Stimulated activated CD8-positive, alpha-beta memory T cell treated with anti-CD3 and anti-CD28 coated beads, Interleukin-12 subunit alpha, Interleukin-12 subunit beta, amount 100 ng/mL, for 1 hour (primary cell): ENCODE measurements around the gene TEX261.
A peak's percentile ranks its signal among the peaks of the same experiment; 100 is the strongest.
"Not testable (repeated sequence)": the region's sequence is repeated elsewhere in the genome, so short reads cannot be mapped to it uniquely, and the experiment has no call there.

Source experiments
- DNase-seq: peaks from one replicate; pipeline ENCODE4 v3.0.0-alpha.2; 2020; ENCODE audit warnings: low read depth

The TEX261 gene

DNA sequence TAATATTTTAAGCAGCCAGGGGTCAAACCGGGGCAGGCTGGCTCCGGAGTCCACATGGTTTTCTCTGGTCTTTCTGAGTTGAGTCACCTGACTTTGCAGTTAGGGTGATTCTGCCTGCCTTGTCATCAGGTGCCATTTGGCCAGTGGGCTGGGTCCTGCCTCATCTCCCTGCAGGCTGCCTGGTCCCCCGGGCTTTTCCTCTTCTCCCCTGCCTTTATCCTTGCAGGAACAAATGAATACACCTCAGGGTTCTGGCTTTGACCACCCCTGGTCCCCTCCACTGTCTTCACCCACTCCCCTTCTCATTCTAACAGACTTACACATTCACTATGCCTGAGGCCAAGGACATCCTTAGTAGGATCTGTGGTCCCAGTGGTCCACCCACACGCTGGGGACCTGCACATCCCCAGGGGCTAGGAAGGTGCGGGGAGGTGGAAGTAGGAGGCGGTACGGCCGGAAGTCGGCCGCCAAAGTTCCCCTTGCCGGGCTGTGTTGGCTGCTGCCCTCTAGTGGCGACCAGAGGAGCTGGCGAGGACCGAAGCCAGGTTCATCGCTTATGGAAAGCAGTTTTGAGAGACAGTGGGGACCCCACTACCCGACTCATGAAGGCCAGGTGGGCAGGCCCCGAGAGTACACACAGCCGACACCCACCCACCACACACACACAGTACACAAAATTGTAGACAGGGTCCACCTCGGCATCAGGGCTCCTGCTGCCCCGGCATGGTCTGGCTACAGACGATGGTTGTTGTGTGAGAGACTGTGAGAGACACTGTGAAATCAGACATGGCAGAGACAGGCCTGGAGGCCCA lies 6.3 kb upstream of the TEX261 start:
- peak; percentile 66 for DNase-seq

DNA sequence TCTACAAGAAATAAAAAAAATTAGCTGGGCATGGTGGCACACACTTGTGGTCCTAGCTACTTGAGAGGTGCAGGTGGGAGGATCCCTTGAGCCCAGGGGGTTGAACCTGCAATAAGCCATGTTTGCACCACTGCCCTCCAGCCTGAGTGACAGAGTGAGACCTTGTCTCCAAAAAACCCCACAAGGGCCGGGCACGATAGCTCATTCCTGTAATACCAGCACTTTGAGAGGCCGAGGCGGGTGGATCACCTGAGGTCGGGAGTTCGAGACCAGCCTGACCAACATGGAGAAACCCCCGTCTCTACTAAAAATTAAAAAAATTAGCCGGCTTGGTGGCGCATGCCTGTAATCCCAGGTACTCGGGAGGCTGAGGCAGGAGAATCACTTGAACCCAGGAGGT lies 5.3 kb upstream of the TEX261 start:
- not testable (repeated sequence) for DNase-seq

GRCh38 chr2:70999362-70999761 lies 4.7 kb upstream of the TEX261 start:
- DNase-seq, result no peak

DNA sequence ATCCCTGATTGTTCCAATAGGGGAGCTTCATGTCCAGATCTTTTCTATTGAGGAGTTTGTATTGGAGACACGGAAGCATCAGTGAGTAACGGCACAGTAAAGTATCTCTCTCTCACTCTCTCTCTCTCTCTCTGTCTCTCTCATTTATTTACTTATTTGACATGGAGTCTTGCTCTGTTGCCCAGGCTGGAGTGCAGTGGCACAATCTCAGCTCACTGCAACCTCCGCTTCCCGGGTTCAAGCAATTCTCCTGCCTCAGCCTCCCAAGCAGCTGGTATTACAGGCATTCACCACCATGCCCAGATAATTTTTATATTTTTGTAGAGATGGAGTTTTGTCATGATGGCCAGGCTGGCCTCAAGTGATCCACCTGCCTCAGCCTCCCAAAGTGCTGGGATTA lies 4.2 kb upstream of the TEX261 start:
- DNase-seq, result not testable (repeated sequence)

GRCh38 chr2:70995426-70995729 lies 705 bp upstream of the TEX261 start:
- DNase-seq, result peak; percentile 33

GRCh38 chr2:70994009-70994698 lies 519 bp downstream of the TEX261 start:
- peak; percentile 19 for DNase-seq

DNA sequence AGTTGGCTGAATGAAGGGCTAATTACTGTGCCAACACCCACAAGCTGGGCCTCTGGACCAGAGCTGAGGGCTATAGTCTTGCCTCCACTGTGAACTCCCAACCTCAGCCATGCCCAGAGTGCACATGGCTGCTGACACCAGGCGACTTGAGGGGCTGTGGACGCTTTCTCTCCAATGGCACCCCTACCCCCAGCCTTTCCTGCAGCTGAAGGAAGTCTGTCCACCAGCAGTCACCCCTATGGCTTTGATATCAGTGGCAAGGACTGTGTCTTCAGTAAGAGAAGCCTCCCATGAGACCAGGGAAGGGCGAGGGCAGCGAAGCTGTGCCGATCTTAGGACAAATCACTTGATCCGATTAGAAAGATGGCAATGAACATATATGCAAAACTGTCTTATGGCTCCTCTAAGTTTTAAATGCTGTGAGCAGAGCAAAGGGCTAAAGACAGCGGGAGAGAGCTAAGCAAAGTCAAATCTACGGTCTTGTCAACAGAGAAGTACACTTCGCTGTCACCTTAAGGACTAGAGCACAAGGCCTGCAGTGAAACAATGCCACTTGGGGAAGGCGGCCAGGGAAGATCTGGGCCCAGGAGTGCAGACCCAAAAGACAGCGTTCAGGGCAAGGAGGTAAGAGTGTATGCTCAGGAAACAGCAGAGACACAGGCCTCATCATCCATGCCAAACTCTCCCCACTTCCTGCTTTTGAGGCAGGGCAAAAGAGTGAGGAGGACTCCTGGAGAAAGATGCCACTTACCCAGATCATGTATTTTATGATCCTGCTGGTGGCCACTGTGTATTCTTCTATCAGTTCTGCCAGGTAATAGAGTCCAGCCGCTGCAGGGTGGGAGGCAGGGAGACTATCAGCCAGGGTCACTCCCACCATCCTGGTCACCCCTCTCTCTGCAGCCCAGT lies 1.5 kb downstream of the TEX261 start:
- no peak for DNase-seq

DNA sequence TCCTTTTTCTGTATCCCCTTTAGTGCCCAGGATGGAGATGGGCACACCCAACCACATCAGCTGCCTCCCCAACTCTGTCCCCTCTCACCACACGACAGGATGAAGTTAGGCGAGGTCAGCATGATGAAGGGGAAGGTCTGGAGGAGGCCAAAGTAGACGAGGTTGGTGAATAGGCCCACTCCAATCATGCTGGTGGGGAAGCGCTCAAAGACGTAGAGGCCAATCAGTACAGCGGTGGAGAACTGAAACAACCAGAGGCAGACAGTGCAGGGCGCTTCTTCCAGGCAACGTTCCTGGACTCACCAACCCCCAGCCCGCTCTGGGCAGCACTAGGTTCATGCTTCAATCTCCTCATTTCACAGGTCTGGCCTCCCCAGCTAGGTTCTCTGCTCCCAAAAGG lies 2.9 kb downstream of the TEX261 start:
- no peak for DNase-seq

- DNase-seq, result no peak
Measured at GRCh38 chr2:70991142-70991541, 3.5 kb downstream of the TEX261 start.

DNA sequence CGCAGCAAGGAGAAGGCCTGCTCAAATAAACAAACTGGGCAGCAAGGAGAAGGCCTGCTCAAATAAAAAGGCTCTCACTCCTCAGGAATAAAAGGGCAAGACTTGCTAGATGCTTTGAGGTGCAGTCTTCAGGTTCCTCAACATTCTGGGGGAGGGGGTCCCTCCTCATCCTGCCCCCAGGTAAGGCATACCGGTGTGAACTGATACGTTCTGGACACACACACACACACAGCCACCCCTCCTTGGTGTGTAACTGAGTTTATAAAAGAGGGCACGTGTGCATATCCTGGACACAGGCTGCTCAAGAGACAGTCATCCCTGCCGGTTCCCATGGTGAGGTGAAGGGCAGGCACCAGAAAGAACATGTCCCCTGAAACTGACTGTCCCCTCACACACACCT lies 4.5 kb downstream of the TEX261 start:
- no peak for DNase-seq

DNA sequence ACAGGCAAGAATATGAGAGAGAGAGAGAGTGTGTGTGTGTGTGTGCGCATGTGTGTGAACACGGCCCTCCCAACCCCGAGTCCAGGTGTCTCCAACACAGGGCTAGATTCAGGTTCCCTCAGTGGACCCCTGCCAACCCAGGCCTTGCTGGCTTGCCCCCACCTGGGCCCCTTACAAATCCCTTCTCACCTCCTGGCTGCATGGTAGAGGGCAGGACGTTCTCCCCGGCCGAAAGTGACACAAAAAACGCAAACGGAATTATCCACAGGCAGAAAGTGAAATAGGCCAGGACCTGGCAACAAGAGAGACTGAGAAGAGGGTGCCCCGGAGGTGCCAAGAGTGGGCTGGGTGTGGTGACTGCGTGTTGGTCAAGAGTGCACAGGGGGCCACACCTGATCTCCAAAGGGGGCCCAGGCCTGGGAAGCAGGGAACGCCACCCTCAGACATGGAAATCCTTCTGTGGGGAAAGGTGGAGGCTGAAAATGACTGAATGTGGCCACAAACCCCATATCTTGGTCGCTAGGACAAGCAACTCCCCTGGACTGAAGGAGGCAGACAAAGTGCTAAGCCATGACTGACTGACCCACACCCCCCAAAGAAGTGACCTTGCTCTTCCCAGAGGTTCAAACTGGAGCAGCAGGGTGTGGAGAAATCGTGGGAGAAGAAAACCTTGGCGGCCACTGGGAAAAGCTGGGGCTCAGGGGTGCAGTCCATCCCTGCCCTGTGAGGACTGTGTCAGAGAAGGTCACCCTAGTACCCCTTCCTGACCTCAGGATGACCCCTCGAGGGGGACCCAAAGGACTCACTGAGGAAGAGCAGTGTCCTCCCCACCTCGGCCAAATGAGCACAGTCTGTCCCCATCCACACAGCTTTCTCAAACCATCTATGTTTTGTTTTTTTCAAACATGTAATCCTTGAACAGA lies 5.7 kb downstream of the TEX261 start:
- no peak for DNase-seq

GRCh38 chr2:70988151-70988550 lies 6.5 kb downstream of the TEX261 start:
- DNase-seq, result no peak

DNA sequence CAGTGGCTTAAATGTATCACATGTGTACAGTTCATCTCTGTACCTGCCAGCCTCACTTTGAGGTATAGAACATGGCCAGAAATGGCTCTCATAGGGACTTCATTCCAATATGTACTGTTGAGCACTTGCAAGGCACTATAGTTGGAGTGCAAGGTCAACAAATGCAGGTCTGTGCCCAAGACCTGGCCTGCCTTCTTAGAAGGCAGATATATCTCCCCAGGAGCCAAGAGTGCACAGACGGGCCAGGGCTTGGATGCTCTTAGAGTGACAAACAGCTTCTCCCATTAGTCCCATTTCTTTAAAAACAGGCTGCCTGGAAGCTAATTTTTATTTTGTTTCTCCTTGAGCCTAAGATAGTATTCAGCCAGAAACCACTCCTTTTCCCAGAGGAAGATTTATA lies 7.3 kb downstream of the TEX261 start:
- no peak for DNase-seq

- no peak for DNase-seq
Measured at GRCh38 chr2:70986499-70987189, 8.0 kb downstream of the TEX261 start.

- DNase-seq, result no peak
Measured at GRCh38 chr2:70985956-70986355, 8.7 kb downstream of the TEX261 start.

DNA sequence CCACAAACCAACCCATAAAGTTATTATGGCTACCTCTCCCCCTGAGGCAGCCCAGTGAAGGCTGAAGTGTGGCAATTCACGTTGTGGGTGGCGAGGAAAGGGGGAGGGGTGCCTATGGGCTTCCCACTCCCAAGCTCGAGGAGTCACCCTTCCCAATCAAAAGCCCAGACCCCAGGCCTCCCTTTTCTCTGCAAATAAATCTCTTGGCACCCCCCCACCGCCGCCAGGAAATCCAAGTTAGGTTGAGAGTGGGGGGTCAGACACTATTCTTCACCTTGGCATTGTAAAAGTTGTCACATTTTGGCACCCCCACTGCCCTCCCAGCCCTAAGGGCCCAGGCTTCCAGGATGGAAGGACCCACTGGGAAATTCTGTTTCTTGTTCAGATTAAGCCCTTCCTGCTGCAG lies 9.4 kb downstream of the TEX261 start:
- no peak for DNase-seq

- DNase-seq, result peak; percentile 67
Measured at GRCh38 chr2:70984576-70985282, 9.9 kb downstream of the TEX261 start.

GRCh38 chr2:70984228-70984575 lies 10.5 kb downstream of the TEX261 start:
- DNase-seq, result no peak

DNA sequence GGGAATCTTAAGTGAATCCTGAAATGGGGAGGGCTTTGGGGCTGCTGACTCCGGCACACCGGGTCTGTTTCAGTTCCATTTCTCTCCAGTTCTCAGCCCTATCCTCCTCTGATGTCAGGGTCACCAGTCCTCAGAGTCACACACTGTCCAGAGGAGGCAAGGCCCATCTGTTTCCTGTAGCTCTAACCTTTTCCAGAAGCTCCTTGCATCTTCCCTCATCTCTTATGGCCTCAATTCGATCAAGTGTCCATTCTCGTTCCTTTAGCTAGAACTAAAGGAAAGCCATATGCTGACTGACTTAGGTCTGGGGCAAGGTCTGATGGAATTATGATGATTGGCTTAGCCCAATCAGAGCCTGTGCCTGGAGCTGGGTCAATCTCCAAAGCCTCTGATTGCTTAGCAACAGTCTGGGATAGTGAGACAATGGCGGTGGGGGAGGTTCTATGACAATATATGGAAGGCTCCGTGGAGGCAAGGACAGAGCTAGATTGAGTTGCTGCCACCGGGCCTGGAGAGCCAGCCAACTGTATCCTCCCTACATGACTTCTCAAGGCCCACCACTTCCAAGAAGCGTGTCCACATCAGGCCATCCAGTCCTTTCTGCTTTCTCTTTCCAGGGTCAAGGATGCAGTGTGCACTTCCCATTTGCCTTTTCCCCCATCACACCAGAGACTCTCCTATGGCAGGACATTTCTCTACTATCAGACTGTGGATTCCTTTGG lies 11.0 kb downstream of the TEX261 start:
- no peak for DNase-seq

GRCh38 chr2:70982971-70983370 lies 11.7 kb downstream of the TEX261 start:
- DNase-seq, result no peak
